Measurements from ENCODE around the gene THAP4. TPM values are rescaled to one million over a fixed set of nuclear protein-coding genes. Genes with fewer than 3 reads are reported as not detected.
A peak's percentile ranks its signal among the peaks of the same experiment; 100 is the strongest.

The THAP4 gene
- polyA plus RNA-seq, 3 donors, result 15.1 to 25.9 (median 16.3) TPM

GRCh38 chr2:241645056-241645914 lies 8.3 kb upstream of the THAP4 start:
- TF ChIP-seq, protein P1, sequence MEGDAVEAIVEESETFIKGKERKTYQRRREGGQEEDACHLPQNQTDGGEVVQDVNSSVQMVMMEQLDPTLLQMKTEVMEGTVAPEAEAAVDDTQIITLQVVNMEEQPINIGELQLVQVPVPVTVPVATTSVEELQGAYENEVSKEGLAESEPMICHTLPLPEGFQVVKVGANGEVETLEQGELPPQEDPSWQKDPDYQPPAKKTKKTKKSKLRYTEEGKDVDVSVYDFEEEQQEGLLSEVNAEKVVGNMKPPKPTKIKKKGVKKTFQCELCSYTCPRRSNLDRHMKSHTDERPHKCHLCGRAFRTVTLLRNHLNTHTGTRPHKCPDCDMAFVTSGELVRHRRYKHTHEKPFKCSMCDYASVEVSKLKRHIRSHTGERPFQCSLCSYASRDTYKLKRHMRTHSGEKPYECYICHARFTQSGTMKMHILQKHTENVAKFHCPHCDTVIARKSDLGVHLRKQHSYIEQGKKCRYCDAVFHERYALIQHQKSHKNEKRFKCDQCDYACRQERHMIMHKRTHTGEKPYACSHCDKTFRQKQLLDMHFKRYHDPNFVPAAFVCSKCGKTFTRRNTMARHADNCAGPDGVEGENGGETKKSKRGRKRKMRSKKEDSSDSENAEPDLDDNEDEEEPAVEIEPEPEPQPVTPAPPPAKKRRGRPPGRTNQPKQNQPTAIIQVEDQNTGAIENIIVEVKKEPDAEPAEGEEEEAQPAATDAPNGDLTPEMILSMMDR (IDR thresholded peaks at IDR 0.05), result no peak
- Histone ChIP-seq H3K27ac (ENCODE audit: low read depth in 1 of 2, low read length in 2 of 2) (no peak overlapping the region), H3K4me1 (ENCODE audit: control insufficient read depth in 1 of 2, insufficient read depth in 2 of 2, low read length in 2 of 2) (no peaks in the 10 kb centered on the region), H2AFZ (ENCODE audit: insufficient read depth, low read depth, low read length, poor library complexity, severe bottlenecking) (no peak overlapping the region), H3K36me3 (replicated peaks in 1 of 2; ENCODE audit: control insufficient read depth in 1 of 2, insufficient read depth in 2 of 2, low read length in 2 of 2) (peaks cover 5 to 18% of the 10 kb centered on the region in 2 donors), H4K20me1 (ENCODE audit: insufficient read depth, low read length) (peaks cover 98% of the 10 kb centered on the region), H3K4me2 (replicated peaks; ENCODE audit: extremely low read depth, low read length, poor library complexity, severe bottlenecking) (no peak overlapping the region), H3K27me3 (ENCODE audit: control insufficient read depth in 2 of 2, insufficient read depth in 2 of 2, low read length in 2 of 2) (no peaks in the 10 kb centered on the region), H3K4me3 (replicated peaks in 1 of 3; ENCODE audit: low read depth in 2 of 3, low read length in 3 of 3) (no peak overlapping the region), H3K79me2 (ENCODE audit: insufficient read depth, low read length) (peaks cover 92% of the 10 kb centered on the region), H3K9me3 (replicated peaks in 1 of 2; ENCODE audit: control insufficient read depth in 1 of 2, insufficient read depth in 1 of 2, low read length in 2 of 2) (no peaks in the 10 kb centered on the region), H3K9ac (ENCODE audit: insufficient read depth, low read length, poor library complexity, severe bottlenecking) (no peak overlapping the region)
- H3K36me3 Mint-ChIP-seq, result peaks cover 24 to 27% of the 10 kb centered on the region in 2 donors
- peaks cover 0 to 6% (median 2%) of the 10 kb centered on the region in 3 donors for H3K27me3 Mint-ChIP-seq (ENCODE audit: low read depth in 3 of 3)
- WGBS (ENCODE audit: insufficient coverage), result 93% methylated on average over 22 of the region's 26 CpGs
- no peak overlapping the region for H3K4me3 Mint-ChIP-seq
- DNase-seq, result no peak
- H3K9me3 Mint-ChIP-seq, result no peaks in the 10 kb centered on the region
- intact Hi-C loops (cut with micrococcal nuclease), result no loop called here
- H3K27ac Mint-ChIP-seq, result peak overlapping the region in 2 of 7 donors; percentile 32 to 59
- peaks cover 14% of the 10 kb centered on the region for H3K4me1 Mint-ChIP-seq

- peak overlapping the region in 3 of 7 donors; percentile 4 to 49 (median 13) for H3K27ac Mint-ChIP-seq
- peaks cover 0 to 4% (median under 1%) of the 10 kb centered on the region in 3 donors for H3K27me3 Mint-ChIP-seq (ENCODE audit: low read depth in 3 of 3)
- Histone ChIP-seq H3K36me3 (replicated peaks in 1 of 2; ENCODE audit: control insufficient read depth in 1 of 2, insufficient read depth in 2 of 2, low read length in 2 of 2) (peaks cover 6 to 15% of the 10 kb centered on the region in 2 donors), H3K27ac (ENCODE audit: low read depth in 1 of 2, low read length in 2 of 2) (no peak overlapping the region), H3K4me3 (replicated peaks in 1 of 3; ENCODE audit: low read depth in 2 of 3, low read length in 3 of 3) (no peak overlapping the region), H3K4me1 (ENCODE audit: control insufficient read depth in 1 of 2, insufficient read depth in 2 of 2, low read length in 2 of 2) (peaks cover 14 to 17% of the 10 kb centered on the region in 2 donors), H3K9ac (ENCODE audit: insufficient read depth, low read length, poor library complexity, severe bottlenecking) (no peak overlapping the region), H4K20me1 (ENCODE audit: insufficient read depth, low read length) (peaks cover 86% of the 10 kb centered on the region), H3K9me3 (replicated peaks in 1 of 2; ENCODE audit: control insufficient read depth in 1 of 2, insufficient read depth in 1 of 2, low read length in 2 of 2) (no peaks in the 10 kb centered on the region), H2AFZ (ENCODE audit: insufficient read depth, low read depth, low read length, poor library complexity, severe bottlenecking) (no peak overlapping the region), H3K4me2 (replicated peaks; ENCODE audit: extremely low read depth, low read length, poor library complexity, severe bottlenecking) (no peak overlapping the region), H3K27me3 (ENCODE audit: control insufficient read depth in 2 of 2, insufficient read depth in 2 of 2, low read length in 2 of 2) (no peaks in the 10 kb centered on the region), H3K79me2 (ENCODE audit: insufficient read depth, low read length) (peaks cover 85% of the 10 kb centered on the region)
- peaks cover 37% of the 10 kb centered on the region for H3K4me1 Mint-ChIP-seq
- intact Hi-C loops (cut with micrococcal nuclease), result loop anchor here in 1 of 2 donors (5.0 kb wide), 1 partner anchor 1614 kb away; the partner anchor contains the start of gene NDUFA10
- peak overlapping the region in 1 of 2 donors; percentile 11 for H3K4me3 Mint-ChIP-seq
- peaks cover 0 to 4% (median 0%) of the 10 kb centered on the region in 7 donors for H3K9me3 Mint-ChIP-seq
- peaks cover 31 to 38% of the 10 kb centered on the region in 2 donors for H3K36me3 Mint-ChIP-seq
- TF ChIP-seq, protein P1 (IDR thresholded peaks at IDR 0.05), result no peak
- no CpG with 5 or more reads among the region's 2 CpGs for WGBS (ENCODE audit: insufficient coverage)
- no peak for DNase-seq
These were observed 4.7 kb upstream of the THAP4 start for GRCh38 chr2:241641631-241642030.

Data from CD14-positive monocyte (primary cell).